K562 (cell line): ENCODE results near the gene RETN. TPM values are rescaled to one million over a fixed set of nuclear protein-coding genes. Genes with fewer than 3 reads are reported as not detected.
A peak's percentile ranks its signal among the peaks of the same experiment; 100 is the strongest.

Source experiments
- ATAC-seq: fragments of 200-7000 bp; cut with Tn5 transposase; 3 replicates; pipeline ENCODE4 v1.9.1; 2020; ENCODE audit warnings: moderate library complexity
- BruUV-seq: library from RNA; stranded (reverse); fragments of 400-500 nt; replicated peaks from 2 replicates; lab custom pipeline; 2021; lab: Mats Ljungman, UMichigan
- CTCF ChIA-PET: fragments of 300-600 bp; formaldehyde crosslinking; extraction: SDS; loops from one replicate; lab custom pipeline; 2021; ENCODE audit warnings: low intra/inter-chr PET ratio; lab: Yijun Ruan, JAX
- POLR2A ChIA-PET: fragments of 300-600, 350-650 bp; sonication (Branson Sonifier 250); formaldehyde crosslinking; extraction: SDS; loops from one replicate; lab custom pipeline; 2021; ENCODE audit warnings: antibody characterized with exemption, inconsistent platforms; lab: Yijun Ruan, JAX
- DNase-seq, 4 experiments: peaks; one replicate each; pipeline versions ENCODE4 v3.0.0 to v3.0.0-alpha.2; 2011 to 2018; ENCODE audit warnings: low spot score in 3 of 4, mixed read lengths in 3 of 4; ENCODE audit errors: extremely low read depth in 1 of 4
- FAIRE-seq: peaks from 2 replicates; lab custom pipeline; 2011; peaks lifted over from hg19 to GRCh38; lab: Jason Lieb, UNC
- H2AFZ ChIP-seq: 2 replicates; pipeline ENCODE4 v1.6.0; 2011; ENCODE audit warnings: low read depth, low read length, control low read depth, inconsistent platforms
- H3K27ac ChIP-seq: fragments of 200-600 bp; 3 replicates; pipeline ENCODE4 v1.8.0; 2011; ENCODE audit warnings: low read depth, mild to moderate bottlenecking, control low read depth, inconsistent platforms, low read length, moderate library complexity, mixed read lengths; ENCODE audit errors: extremely low read depth
- H3K27me3 ChIP-seq, 2 experiments: fragments of 300-600 bp in 1 of 2; 2 replicates in 1 of 2; 3 replicates in 1 of 2; pipeline versions ENCODE4 v1.6.0 to v1.8.0; 2011; ENCODE audit warnings: inconsistent platforms in 2 of 2, low read length in 2 of 2, mild to moderate bottlenecking in 1 of 2, mixed read lengths in 1 of 2, moderate library complexity in 1 of 2; ENCODE audit not compliant: control insufficient read depth in 2 of 2, insufficient read depth in 2 of 2
- H3K36me3 ChIP-seq: fragments of 300-600 bp; 3 replicates; pipeline ENCODE4 v1.8.0; 2011; ENCODE audit warnings: mild to moderate bottlenecking, low read length, inconsistent platforms; ENCODE audit not compliant: control insufficient read depth, insufficient read depth
- H3K4me1 ChIP-seq, 2 experiments: fragments of 200-600 bp in 1 of 2; replicated peaks in 1 of 2; 2 replicates in 1 of 2; 3 replicates in 1 of 2; pipeline versions ENCODE4 v1.5.1 to v1.8.0; 2011; ENCODE audit warnings: inconsistent platforms in 2 of 2, low read length in 2 of 2, mild to moderate bottlenecking in 1 of 2, mixed read lengths in 1 of 2, moderate library complexity in 1 of 2; ENCODE audit not compliant: control insufficient read depth in 2 of 2, insufficient read depth in 2 of 2
- H3K4me2 ChIP-seq: 2 replicates; pipeline ENCODE4 v1.6.1; 2011; ENCODE audit warnings: low read length, control low read depth, inconsistent platforms, mixed read lengths; ENCODE audit not compliant: insufficient read depth
- H3K4me3 ChIP-seq: fragments of 200-600 bp; sonication (generic), shearing (Covaris generic); 2 replicates; pipeline ENCODE4 v1.5.1; 2016; ENCODE audit warnings: control low read depth, inconsistent platforms
- H3K79me2 ChIP-seq: fragments of 200-600 bp; 3 replicates; pipeline ENCODE4 v1.8.0; 2011; ENCODE audit warnings: low read length, inconsistent platforms; ENCODE audit not compliant: control insufficient read depth, insufficient read depth
- H3K9ac ChIP-seq, 2 experiments: 2 replicates each; pipeline versions ENCODE4 v1.6.0 to v1.6.1; 2011; ENCODE audit warnings: low read depth in 2 of 2, low read length in 2 of 2, control low read depth in 1 of 2, inconsistent platforms in 1 of 2, mild to moderate bottlenecking in 1 of 2, mixed read lengths in 1 of 2; ENCODE audit not compliant: insufficient read depth in 1 of 2
- H3K9me1 ChIP-seq: one replicate; pipeline ENCODE4 v1.6.0; 2011; ENCODE audit warnings: inconsistent platforms, mild to moderate bottlenecking, low read length, moderate library complexity; ENCODE audit not compliant: control insufficient read depth, insufficient read depth
- H3K9me3 ChIP-seq: replicated peaks from 2 replicates; pipeline ENCODE4 v1.5.1; 2011; ENCODE audit warnings: low read depth, low read length, inconsistent platforms; ENCODE audit not compliant: control insufficient read depth, insufficient read depth
- H4K20me1 ChIP-seq: replicated peaks from 2 replicates; pipeline ENCODE4 v1.6.1; 2011; ENCODE audit warnings: low read length, inconsistent platforms, mixed read lengths; ENCODE audit not compliant: control insufficient read depth, insufficient read depth
- CLOCK ChIP-seq: fragments of 250-450 bp; sonication (Bioruptor Pico); IDR thresholded peaks from 2 replicates; pipeline ENCODE4 v1.4.0; 2020; ENCODE audit warnings: mild to moderate bottlenecking, moderate library complexity, borderline replicate concordance
- FOXA3 ChIP-seq, 2 experiments: fragments of 450-650 bp in 1 of 2; sonication (generic) in 1 of 2; formaldehyde crosslinking; IDR thresholded peaks in 1 of 2; conservative IDR thresholded peaks in 1 of 2; 2 replicates each; pipeline versions ENCODE4 v1.4.0 to v1.8.0; 2020 to 2022; ENCODE audit warnings: mild to moderate bottlenecking in 2 of 2, missing genetic modification reagents in 1 of 2
- GTF2E2 ChIP-seq: fragments of 200-800 bp; sonication (Bioruptor generic); IDR thresholded peaks from 2 replicates; pipeline ENCODE4 v1.6.1; 2016; ENCODE audit warnings: missing genetic modification characterization, missing compliant biosample characterization
- MAX ChIP-seq: sonication (generic); formaldehyde crosslinking; IDR thresholded peaks from 2 replicates; pipeline ENCODE4 v1.9.0; 2022; ENCODE audit warnings: mild to moderate bottlenecking, missing genetic modification reagents
- POLR2A ChIP-seq: fragments of 450-650 bp; conservative IDR thresholded peaks from 2 replicates; pipeline ENCODE4 v1.6.1; 2016
- RBFOX2 ChIP-seq: fragments of 200-400 bp; formaldehyde crosslinking; IDR thresholded peaks from 2 replicates; pipeline ENCODE4 v1.6.1; 2017; ENCODE audit warnings: low read depth, mild to moderate bottlenecking, low read length, moderate library complexity
- SETDB1 ChIP-seq: IDR thresholded peaks from one replicate; pipeline ENCODE4 v1.6.1; 2012; ENCODE audit warnings: low read length, control low read depth, inconsistent platforms
- YBX1 ChIP-seq: fragments of 450-650 bp; IDR thresholded peaks from 2 replicates; pipeline ENCODE4 v1.7.1; 2016; ENCODE audit warnings: mild to moderate bottlenecking
- WGBS: fragments of 100-300 bp; shearing (Covaris generic); methylation state at CpG from one replicate; pipeline ENCODE4 v1.1.6; 2016; ENCODE audit warnings: low coverage, mixed read lengths; ENCODE audit not compliant: insufficient coverage; ENCODE audit errors: missing lambda C conversion rate; 5-methylcytosine and 5-hydroxymethylcytosine counted together
- in situ Hi-C: fragments of 300-500 bp; cut with MboI; formaldehyde crosslinking; loops from 4 replicates; pipeline ENCODE4 v1.15.0; 2018; ENCODE audit warnings: inconsistent platforms, mixed read lengths
- intact Hi-C: fragments of 100-400 bp; cut with micrococcal nuclease; formaldehyde crosslinking; loops from 2 replicates; pipeline ENCODE4 v1.14.2; 2022
- polyA plus RNA-seq, 8 experiments: library from polyadenylated mRNA; depleted of rRNA in 4 of 8; stranded (reverse) in 5 of 8; unstranded in 3 of 8; fragments of >200 nt; fragmentation: Nextera tagmentation in 2 of 8; fragmentation: Illumina TruSeq in 1 of 8; extraction: Ambion mirVana in 2 of 8; extraction: Trizol in 1 of 8; gene quantifications; 2 replicates each; pipeline versions ENCODE4 v1.2.1 to v1.2.3, GENCODE V29; 2011 to 2014; ENCODE audit warnings: inconsistent platforms in 1 of 8, missing spikeins in 1 of 8
- total RNA-seq, 7 experiments: library from RNA; depleted of rRNA in 6 of 7; stranded (reverse); fragments of >200 nt in 6 of 7; fragmentation: Illumina TruSeq in 2 of 7; extraction: Trizol in 2 of 7; gene quantifications; 2 replicates each; pipeline versions ENCODE4 v1.2.1 to v1.2.3, GENCODE V29; 2011 to 2021; ENCODE audit warnings: low replicate concordance in 1 of 7

RETN gene
- total and polyA plus RNA-seq, 9 of the 15 experiments (the other 6 are each of a cell fraction or from before 2014, with no cell fraction given): not detected

- H3K27me3 ChIP-seq: no peaks in the 10 kb centered on the region
- CTCF ChIA-PET: no interaction called here
- in situ Hi-C loops: no loop called here
- H2AFZ ChIP-seq: no peak overlapping the region
- H3K9ac ChIP-seq: no peak overlapping the region
- ATAC-seq: peak; percentile 94
- no peaks in the 10 kb centered on the region for H3K9me3 ChIP-seq
- H3K36me3 ChIP-seq: peaks cover 78% of the 10 kb centered on the region; the same call in 2 of the 3 replicates
- no peak overlapping the region for H3K4me2 ChIP-seq
- no peak overlapping the region for H3K27ac ChIP-seq
- no peaks in the 10 kb centered on the region for H4K20me1 ChIP-seq
- BruUV-seq: no TSS peak
- no peaks in the 10 kb centered on the region for H3K9me1 ChIP-seq
- H3K4me3 ChIP-seq: no peak overlapping the region
- peaks cover 2 to 50% of the 10 kb centered on the region in 2 experiments; a peak in 4 of 5 replicates for H3K4me1 ChIP-seq
- intact Hi-C loops: no loop called here
- no peak for FAIRE-seq
- peak; percentile 63 to 88 (median 83) for DNase-seq
- TF ChIP-seq SETDB1 (no peak), CLOCK (CRISPR knock-in tag) (no peak), YBX1 (no peak), RBFOX2 (0 out of 2 replicates have a peak, but pooled peaks have one; percentile 3), POLR2A (0 out of 2 replicates have a peak, but pooled peaks have one; percentile 36), FOXA3 (CRISPR knock-in tag; conservative IDR thresholded peaks at IDR 0.05 in 1 of 2, IDR thresholded peaks at IDR 0.05 in 1 of 2) (no peak), GTF2E2 (tag) (no peak), MAX (0 out of 2 replicates have a peak, but pooled peaks have one; percentile 17)
- TF ChIP-seq, all 486 proteins: peak for 3
- peaks cover 19% of the 10 kb centered on the region for H3K79me2 ChIP-seq
- POLR2A ChIA-PET: interaction anchor here (0.5 to 1.4 kb wide), 5 partner anchors 8 to 539 kb away, joined by 3 to 7 read pairs (median 4); no protein-coding TSS in a partner anchor
- 82% methylated on average over 13 of the region's 16 CpGs for WGBS
These were observed 45.7 kb upstream of the RETN start for GRCh38 chr19:7622933-7623685.
